Caki2 (cell line): Measurements from ENCODE around the gene C2CD2. TPM values are rescaled to one million over a fixed set of nuclear protein-coding genes. Genes with fewer than 3 reads are reported as not detected.
"Not testable (repeated sequence)": the region's sequence is repeated elsewhere in the genome, so short reads cannot be mapped to it uniquely, and the experiment has no call there.

Experiments
- DNase-seq: peaks from one replicate; pipeline ENCODE4 v3.0.0-alpha.2; 2015; ENCODE audit warnings: low read depth
- in situ Hi-C: cut with HindIII; loops from 2 replicates; pipeline ENCODE4 v1.10.0; 2016; ENCODE audit warnings: low sequenced_read_pairs, low pct_unique_long_range_greater_than_20kb, mixed read lengths
- total RNA-seq: library from RNA; depleted of rRNA; stranded (reverse); fragments of >200 nt; shearing (Covaris generic); gene quantifications from 2 replicates; pipeline ENCODE4 v1.2.3, GENCODE V29; 2014; ENCODE audit warnings: low replicate concordance

C2CD2 gene
- total RNA-seq, 1 experiment from 2014 or later, result 19.7 TPM

- no peak for DNase-seq
- in situ Hi-C loops, result no loop called here
Measured at GRCh38 chr21:41964171-41964570, 10.4 kb upstream of the C2CD2 start.

GRCh38 chr21:41962425-41962966, 8.7 kb upstream of the C2CD2 start:
- DNase-seq, result no peak
- in situ Hi-C loops, result no loop called here

- no peak for DNase-seq
- in situ Hi-C loops, result no loop called here
Measured at GRCh38 chr21:41961753-41962152, 7.9 kb upstream of the C2CD2 start.

DNA sequence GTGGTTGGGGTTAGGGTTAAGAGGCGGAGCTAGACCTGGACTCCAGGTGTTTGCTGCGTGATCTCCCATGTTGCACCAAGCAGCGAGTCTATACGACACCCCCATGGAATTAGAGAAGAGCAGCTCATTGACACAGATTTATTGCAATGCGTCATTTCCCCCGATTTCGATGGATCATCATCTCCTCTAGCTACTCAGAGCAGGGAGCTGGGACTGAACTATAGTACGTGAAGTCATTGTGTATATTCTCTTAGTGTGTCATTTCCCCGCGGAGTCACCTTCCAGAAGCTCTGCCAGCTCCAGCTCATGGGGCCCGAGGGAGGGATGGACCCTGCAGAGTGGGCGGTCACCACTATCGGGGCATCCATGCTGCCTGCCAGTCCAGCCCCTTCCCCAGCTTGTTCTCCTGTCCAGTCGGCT, 7.5 kb upstream of the C2CD2 start:
- in situ Hi-C loops, result no loop called here
- DNase-seq, result no peak

DNA sequence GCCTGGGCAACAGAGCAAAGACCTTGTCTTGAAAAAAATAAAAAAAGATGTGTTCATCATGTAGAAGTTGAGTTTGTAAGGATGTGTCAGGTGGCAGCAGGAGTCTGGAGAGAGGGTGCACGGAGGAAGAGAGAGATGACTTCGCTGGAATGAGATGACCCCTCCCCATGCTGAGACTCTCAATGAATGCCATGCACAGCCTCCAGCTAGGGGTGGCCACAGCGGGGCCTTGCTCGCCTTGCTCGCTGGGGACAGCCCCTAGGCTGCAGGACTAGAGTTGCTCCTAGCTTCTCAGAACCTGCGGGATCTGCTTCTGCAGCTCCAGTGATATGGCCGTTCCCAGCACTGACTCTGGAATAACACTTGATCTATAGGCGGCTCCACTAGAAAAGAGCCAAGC, 6.6 kb upstream of the C2CD2 start:
- DNase-seq, result no peak
- in situ Hi-C loops, result no loop called here

DNA sequence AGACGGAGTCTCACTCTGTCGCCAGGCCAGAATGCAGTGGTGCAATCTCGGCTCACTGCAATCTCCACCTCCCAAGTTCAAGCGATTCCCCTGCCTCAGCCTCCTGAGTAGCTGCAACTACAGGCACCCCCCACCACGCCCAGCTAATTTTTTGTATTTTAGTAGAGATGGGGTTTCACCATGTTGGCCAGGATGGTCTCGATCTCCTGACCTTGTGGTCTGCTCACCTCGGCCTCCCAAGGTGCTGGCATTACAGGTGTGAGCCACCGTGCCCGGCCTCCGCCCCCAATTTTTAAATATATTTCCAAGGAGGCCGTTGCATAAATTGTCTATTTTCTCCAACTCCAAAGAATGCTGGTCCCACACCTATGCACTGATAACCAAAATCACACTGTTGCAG, 5.9 kb upstream of the C2CD2 start:
- in situ Hi-C loops, result not testable (repeated sequence)

GRCh38 chr21:41958886-41959563, 5.2 kb upstream of the C2CD2 start:
- DNase-seq, result no peak
- in situ Hi-C loops, result no loop called here

More for the DNA sequence above, 5.9 kb upstream of the C2CD2 start:
- DNase-seq, result not testable (repeated sequence)

GRCh38 chr21:41957991-41958766, 4.4 kb upstream of the C2CD2 start:
- DNase-seq, result peak; percentile 82
- in situ Hi-C loops, result no loop called here

- DNase-seq, result peak; percentile 52
- in situ Hi-C loops, result no loop called here
Measured at GRCh38 chr21:41956926-41957729, 3.3 kb upstream of the C2CD2 start.

- in situ Hi-C loops, result no loop called here
- DNase-seq, result no peak
Measured at GRCh38 chr21:41955516-41955915, 1.7 kb upstream of the C2CD2 start.

GRCh38 chr21:41954654-41955499, 1.1 kb upstream of the C2CD2 start:
- no peak for DNase-seq
- in situ Hi-C loops, result no loop called here

- in situ Hi-C loops, result no loop called here
- DNase-seq, result no peak
Measured at GRCh38 chr21:41953249-41953830, 478 bp downstream of the C2CD2 start.

- in situ Hi-C loops, result no loop called here
- no peak for DNase-seq
Measured at GRCh38 chr21:41952568-41953248, 1.1 kb downstream of the C2CD2 start.

GRCh38 chr21:41951876-41952567, 1.8 kb downstream of the C2CD2 start:
- no peak for DNase-seq
- in situ Hi-C loops, result no loop called here

- peak; percentile 48 for DNase-seq
- in situ Hi-C loops, result no loop called here
Measured at GRCh38 chr21:41950941-41951351, 2.9 kb downstream of the C2CD2 start.

DNA sequence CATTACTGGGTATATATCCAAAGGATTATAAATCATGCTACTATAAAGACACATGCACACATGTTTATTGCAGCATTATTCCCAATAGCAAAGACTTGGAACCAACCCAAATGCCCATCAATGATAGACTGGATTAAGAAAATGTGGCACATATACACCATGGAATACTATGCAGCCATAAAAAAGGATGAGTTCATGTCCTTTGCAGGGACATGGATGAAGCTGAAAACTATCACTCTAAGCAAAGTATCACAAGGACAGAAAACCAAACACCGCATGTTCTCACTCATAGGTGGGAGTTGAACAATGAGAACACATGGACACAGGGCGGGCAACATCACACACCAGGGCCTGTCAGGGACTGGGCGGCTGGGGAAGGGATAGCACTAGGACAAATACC, 4.2 kb downstream of the C2CD2 start:
- DNase-seq, in situ Hi-C loops: not testable (repeated sequence)
